Heart left ventricle (tissue), 13 donors: ENCODE results near the gene SCCPDH.

Experiments
- POLR2A ChIP-seq, 2 donors: fragments of 450-650 bp; IDR thresholded peaks; one replicate each; pipeline ENCODE4 v1.6.1; 2017; ENCODE audit warnings: antibody characterized with exemption in 2 of 2, mild to moderate bottlenecking in 2 of 2, moderate library complexity in 2 of 2
- TF ChIP-seq, protein P1 (sequence below), 12 donors: fragments of 200-600 bp; sonication (generic) in 4 of 12; IDR thresholded peaks; one replicate each; pipeline versions ENCODE4 v1.5.0 to v1.8.0; 2018 to 2022; ENCODE audit warnings: antibody characterized with exemption in 12 of 12, mild to moderate bottlenecking in 5 of 12
- donor health status: ischemic (EF 13 %, LVEDD 7.1; RV severe dilation, severe dysfunction).
- donor health status: DM: no; HTN: yes; CAD: no.
- donor health status: DM: no; HTN: no; CAD: no.
- donor health status: ischemic (EF 25% LVEDD 6.9; RV normal size, moderate dysfunction).
- donor health status: ischemic (EF 25% LVEDD 5.7; RV mildly dilated, moderate dysfunction).
- donor health status: ischemic (EF 35%, LVEDD 5.7; RV mildly dilated, moderate dysfunction).
- donor health status: nonischemic (EF 11% LVEDD 7.7; RV severe dilation, severe dysfunction).
- donor health status: DM: yes; HTN: yes; CAD: no.
- donor health status: PGD.
- donor health status: ischemic (EF 29% LVEDD 5.4; RV normal size, mild dysfunction).
- donor health status: nonischemic (EF 23%, LVEDD 6.1; RV moderate dilation, normal function).

DNA sequence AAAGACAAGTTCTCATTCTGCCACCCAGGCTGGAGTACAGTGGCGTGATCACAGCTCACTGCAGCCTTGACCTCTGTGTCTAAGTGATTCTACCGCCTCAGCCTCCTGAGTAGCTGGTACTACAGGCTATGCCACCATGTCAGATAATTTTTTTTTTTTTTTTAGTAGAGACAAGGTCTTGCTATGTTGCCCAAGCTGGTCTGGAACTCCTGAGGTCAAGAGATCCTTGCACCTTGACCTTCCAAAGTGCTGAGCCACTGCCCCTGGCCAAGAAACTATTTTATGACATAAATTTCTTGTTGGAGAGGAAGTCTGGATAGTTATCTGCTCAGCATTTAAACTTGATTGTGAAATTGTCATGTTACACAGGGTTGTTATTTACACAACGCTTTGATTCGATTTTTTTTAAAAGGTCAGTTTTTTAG is 2.1 kb downstream of the SCCPDH start:
- no peak for TF ChIP-seq POLR2A (IDR thresholded peaks at IDR 0.05)
- TF ChIP-seq, protein P1, sequence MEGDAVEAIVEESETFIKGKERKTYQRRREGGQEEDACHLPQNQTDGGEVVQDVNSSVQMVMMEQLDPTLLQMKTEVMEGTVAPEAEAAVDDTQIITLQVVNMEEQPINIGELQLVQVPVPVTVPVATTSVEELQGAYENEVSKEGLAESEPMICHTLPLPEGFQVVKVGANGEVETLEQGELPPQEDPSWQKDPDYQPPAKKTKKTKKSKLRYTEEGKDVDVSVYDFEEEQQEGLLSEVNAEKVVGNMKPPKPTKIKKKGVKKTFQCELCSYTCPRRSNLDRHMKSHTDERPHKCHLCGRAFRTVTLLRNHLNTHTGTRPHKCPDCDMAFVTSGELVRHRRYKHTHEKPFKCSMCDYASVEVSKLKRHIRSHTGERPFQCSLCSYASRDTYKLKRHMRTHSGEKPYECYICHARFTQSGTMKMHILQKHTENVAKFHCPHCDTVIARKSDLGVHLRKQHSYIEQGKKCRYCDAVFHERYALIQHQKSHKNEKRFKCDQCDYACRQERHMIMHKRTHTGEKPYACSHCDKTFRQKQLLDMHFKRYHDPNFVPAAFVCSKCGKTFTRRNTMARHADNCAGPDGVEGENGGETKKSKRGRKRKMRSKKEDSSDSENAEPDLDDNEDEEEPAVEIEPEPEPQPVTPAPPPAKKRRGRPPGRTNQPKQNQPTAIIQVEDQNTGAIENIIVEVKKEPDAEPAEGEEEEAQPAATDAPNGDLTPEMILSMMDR (IDR thresholded peaks at IDR 0.05) = no peak
